Glomerular visceral epithelial cell (primary cell): ENCODE data around the gene H3-3A.

Experiments used
- DNase-seq: peaks from one replicate; pipeline ENCODE4 v3.0.0-alpha.2; 2016; ENCODE audit errors: extremely low spot score

H3-3A gene

DNA sequence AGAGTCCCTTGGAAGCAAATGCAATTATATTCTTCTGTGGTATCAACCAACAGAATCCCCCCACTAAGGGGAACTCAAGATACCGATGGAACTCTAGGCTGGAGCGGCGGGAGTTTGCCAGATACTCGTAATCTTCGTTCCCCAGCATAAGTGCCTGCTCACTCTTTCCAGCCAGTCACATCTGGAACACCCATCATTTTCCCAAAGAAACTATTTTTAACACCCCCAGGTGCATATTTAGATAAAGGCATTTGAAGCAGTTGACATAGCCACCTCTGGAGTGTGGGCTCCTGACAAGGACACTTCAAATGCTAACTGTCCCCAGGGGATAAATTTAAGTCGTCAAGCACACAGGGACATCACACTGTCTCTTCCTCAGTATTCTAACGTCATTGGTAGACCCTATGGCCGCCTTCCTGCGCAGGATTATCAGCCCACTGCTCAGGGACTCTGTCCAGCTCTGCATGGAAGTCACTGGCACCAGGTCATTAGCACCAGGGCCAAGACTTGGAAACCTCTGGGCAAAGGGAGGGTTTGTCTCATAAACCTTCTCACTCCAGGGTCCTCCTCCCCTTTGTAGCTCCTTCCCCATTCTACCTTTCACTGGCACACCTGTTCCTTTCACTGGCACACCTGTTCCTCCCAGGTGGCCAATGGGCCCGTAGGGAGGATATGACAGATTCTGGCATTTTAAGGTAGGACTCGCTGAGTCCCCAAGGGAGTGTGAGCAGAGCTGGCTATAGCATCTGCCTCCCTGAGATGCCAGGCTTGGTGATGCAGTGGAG, 48.8 kb downstream of the H3-3A start:
- DNase-seq: no peak

DNA sequence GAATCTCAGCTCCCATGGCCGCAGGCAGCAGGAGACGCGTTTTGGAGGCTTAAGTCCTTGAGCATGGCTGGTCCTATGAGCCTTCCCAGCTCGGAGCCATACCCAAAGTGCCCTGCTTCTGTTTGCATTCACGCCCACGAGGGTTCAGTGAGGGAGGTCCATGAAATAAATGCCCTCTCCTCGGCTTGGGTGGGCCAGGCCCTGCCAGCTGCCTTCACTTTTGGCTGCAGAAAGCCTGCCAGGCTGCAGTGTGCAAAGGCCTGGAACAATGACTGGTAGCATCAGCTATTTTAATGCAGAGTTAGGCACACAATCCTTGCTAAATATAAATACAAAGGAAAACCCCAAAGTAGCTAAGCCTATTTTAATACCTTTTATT, 49.4 kb downstream of the H3-3A start:
- DNase-seq: no peak

DNA sequence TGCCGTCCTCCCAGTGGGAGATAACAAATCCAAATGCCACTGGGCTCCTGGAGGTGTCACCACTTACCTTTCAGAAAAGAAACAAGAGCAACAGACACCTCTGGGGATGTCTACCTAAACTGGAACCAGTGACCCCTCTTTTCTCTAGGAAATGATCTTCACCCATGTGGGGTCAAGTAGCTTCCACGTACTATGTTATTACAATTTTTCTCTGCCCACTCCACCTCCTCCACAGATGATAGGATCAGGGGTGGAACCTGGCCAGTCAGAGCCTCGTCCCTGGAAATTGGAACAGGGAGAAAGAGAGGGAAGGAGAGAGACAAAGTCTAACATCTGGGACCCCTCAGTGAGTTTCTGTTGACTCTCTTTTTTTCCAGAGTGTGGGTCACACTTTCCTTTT, 50.1 kb downstream of the H3-3A start:
- DNase-seq: no peak

DNA sequence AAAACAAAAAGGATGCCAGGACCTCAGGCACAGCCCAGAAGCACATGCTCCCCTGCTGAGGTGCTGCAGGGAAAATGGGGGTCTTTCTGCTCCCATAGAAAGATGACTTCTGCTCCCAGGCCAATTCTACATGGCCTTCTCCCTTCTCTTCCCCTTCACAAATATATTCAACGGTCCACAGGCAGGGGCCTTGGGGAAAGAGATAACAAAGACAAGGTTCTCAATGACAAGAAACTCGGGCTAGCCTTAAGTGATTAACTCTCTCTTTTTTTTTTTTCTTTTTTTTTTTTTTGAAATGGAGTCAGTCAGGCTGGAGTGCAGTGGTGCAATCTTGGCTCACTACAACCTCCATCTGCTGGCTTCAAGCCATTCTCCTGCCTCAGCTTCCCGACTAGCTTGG, 54.2 kb downstream of the H3-3A start:
- DNase-seq: no peak

DNA sequence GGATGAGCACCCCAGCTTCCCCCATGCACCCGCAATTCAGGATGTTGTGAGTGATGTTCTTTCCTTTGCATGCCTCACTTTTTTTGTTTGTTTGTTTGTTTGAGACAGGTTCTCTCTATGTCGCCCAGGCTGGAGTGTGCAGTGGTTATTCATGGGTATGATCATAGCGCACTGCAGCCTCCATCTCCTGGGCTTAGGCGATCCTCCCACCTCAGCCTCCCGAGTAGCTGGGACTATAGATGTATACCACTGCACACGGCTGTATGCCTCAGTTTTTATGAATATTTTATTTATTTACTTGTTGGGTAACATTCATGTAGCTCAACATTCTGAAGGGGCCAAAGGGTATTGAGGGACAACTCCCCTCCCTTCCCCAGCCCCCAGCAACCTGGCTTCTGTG, 54.8 kb downstream of the H3-3A start:
- DNase-seq: no peak

DNA sequence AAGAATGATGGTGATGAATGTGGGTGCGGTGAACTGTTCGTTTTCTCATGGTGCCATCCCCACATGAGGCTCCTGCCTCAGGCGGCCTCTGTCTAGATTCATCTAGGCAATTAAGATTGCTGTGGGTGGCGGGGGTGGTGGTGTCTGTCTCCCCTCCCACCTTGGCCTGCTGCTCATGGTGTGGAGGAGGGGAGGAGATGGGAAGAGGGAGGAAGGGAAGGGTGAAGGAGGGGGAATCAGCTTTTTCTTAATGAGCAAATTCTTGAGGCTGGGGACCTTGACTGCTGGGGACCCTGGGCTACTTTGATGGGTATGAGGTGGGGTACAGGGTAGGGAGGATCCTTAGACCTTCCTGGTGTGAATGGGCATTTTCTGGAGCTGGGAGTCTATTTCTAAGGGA, 55.8 kb downstream of the H3-3A start:
- no peak for DNase-seq

DNA sequence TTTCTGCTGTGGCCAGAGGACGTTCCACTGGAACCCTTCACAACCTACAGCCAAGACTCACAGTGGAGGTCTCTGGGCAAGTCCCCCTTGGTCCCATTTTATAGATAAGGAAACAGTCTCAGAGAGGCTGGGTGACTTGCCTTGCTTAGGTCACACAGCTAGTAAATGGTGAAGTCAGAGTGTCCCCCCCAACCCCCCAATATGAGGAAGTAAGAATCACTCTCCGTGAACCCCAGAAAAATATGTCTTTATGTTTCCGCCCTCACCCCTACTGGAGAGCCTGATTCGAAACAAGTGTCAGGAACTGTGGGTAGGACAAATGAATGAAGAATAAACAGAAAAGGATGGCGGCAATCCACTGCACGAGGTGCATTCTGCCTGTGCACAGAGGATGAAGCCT, 56.7 kb downstream of the H3-3A start:
- no peak for DNase-seq

DNA sequence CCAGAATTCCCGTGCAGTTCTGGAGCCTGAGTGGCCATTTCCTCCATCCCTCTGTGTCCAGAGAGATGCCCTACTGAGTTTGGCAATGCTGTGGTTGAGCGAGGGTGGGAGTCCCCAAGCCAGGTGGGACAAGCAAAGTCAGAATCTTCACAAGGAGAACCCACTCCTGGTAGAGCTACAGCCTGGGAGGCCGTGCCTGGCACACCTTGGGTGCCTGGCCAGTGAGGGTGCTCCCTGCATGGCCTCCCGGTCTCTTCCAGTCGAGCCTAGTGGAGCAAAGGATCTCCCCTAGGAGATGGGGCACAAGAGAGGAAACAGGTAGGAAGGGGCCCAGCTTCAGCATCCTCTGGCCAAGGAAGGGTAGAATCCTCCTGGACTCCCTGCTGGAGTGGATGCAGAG, 57.9 kb downstream of the H3-3A start:
- DNase-seq: no peak

DNA sequence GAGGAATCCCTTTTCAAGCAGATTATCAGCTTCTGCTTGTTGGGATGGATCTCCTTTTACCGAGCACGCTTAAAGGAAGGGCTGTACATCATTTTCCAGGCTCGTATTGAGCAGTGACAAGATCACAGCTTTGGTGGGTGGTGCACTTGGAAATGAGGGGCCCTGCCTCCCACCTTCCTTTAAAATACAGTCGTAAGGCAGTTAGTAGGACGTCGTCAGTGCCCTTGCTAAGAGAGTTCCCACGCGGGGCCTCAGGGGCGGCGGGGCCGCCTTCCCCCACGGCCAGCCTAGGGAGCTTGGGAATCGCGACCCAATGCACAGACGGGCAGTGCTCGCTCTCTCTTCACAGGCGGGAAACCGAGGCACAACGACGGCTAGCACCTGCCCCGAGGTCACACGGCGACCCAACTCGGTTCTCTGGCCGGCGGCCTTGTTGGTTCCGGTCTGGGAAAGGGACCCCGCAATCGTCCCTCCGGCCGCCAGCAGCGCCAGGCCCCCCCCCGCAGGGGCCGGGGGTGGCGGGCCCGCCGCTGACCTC, 58.6 kb downstream of the H3-3A start:
- DNase-seq: no peak
